Central memory CD8-positive, alpha-beta T cell (primary cell): ENCODE results near the gene TNFRSF18.

Experiments used
- ATAC-seq: fragments of 150-1000 bp; cut with Tn5 transposase; replicated peaks from 2 replicates; pipeline ENCODE4 v1.10.0; 2022; ENCODE audit warnings: mild to moderate bottlenecking, moderate FRiP score, moderate number of reproducible peaks; ENCODE audit not compliant: poor library complexity, severe bottlenecking; ENCODE audit errors: extremely low read depth
- DNase-seq, 2 donors: peaks; one replicate each; pipeline ENCODE4 v3.0.0; 2021; ENCODE audit warnings: low spot score in 2 of 2
- H3K27ac Mint-ChIP-seq: one replicate; pipeline ENCODE4 v1.8.0; 2022; ENCODE audit warnings: low read depth, mild to moderate bottlenecking, moderate library complexity, mixed read lengths
- H3K27me3 Mint-ChIP-seq: one replicate; pipeline ENCODE4 v1.8.0; 2022; ENCODE audit warnings: mixed read lengths
- H3K36me3 Mint-ChIP-seq: one replicate; pipeline ENCODE4 v1.8.0; 2022; ENCODE audit warnings: mild to moderate bottlenecking, moderate library complexity, mixed read lengths; ENCODE audit not compliant: insufficient read depth
- H3K4me1 Mint-ChIP-seq: one replicate; pipeline ENCODE4 v1.8.0; 2022; ENCODE audit warnings: mixed read lengths
- H3K4me3 Mint-ChIP-seq: one replicate; pipeline ENCODE4 v1.8.0; 2022; ENCODE audit warnings: mild to moderate bottlenecking, moderate library complexity, mixed read lengths
- H3K9me3 Mint-ChIP-seq: one replicate; pipeline ENCODE4 v1.8.0; 2022; ENCODE audit warnings: mixed read lengths

TNFRSF18 gene

GRCh38 chr1:1210726-1211540 lies 4.5 kb upstream of the TNFRSF18 start:
- H3K9me3 Mint-ChIP-seq, result no peaks in the 10 kb centered on the region
- H3K36me3 Mint-ChIP-seq, result peaks cover 7% of the 10 kb centered on the region
- no peaks in the 10 kb centered on the region for H3K27me3 Mint-ChIP-seq
- peak overlapping the region; percentile 47 for H3K4me3 Mint-ChIP-seq
- H3K27ac Mint-ChIP-seq, result peak overlapping the region; percentile 75
- H3K4me1 Mint-ChIP-seq, result peaks cover 33% of the 10 kb centered on the region
- no peak for DNase-seq
- no peak for ATAC-seq

- DNase-seq, result no peak
- H3K27ac Mint-ChIP-seq, result peak overlapping the region; percentile 78
Observed at GRCh38 chr1:1208713-1209433, 2.5 kb upstream of the TNFRSF18 start.

GRCh38 chr1:1207571-1207892 lies 1.1 kb upstream of the TNFRSF18 start:
- Mint-ChIP-seq H3K4me3 (peak overlapping the region; percentile 76), H3K36me3 (peaks cover 4% of the 10 kb centered on the region)

More at GRCh38 chr1:1208713-1209433, 2.5 kb upstream of the TNFRSF18 start:
- Mint-ChIP-seq H3K4me3 (peak overlapping the region; percentile 76), H3K36me3 (peaks cover 4% of the 10 kb centered on the region), H3K4me1 (peaks cover 20% of the 10 kb centered on the region), H3K27me3 (no peaks in the 10 kb centered on the region), H3K9me3 (no peaks in the 10 kb centered on the region)
- ATAC-seq, result no peak

GRCh38 chr1:1206966-1207531 lies 657 bp upstream of the TNFRSF18 start:
- H3K4me1 Mint-ChIP-seq, result peaks cover 20% of the 10 kb centered on the region
- H3K27me3 Mint-ChIP-seq, result no peaks in the 10 kb centered on the region
- DNase-seq (no peak), ATAC-seq (no peak)
- H3K36me3 Mint-ChIP-seq, result peaks cover 4% of the 10 kb centered on the region
- no peaks in the 10 kb centered on the region for H3K9me3 Mint-ChIP-seq
- H3K27ac Mint-ChIP-seq, result no peak overlapping the region
- H3K4me3 Mint-ChIP-seq, result peak overlapping the region; percentile 58

More at GRCh38 chr1:1207571-1207892, 1.1 kb upstream of the TNFRSF18 start:
- Mint-ChIP-seq H3K27me3 (no peaks in the 10 kb centered on the region), H3K27ac (peak overlapping the region; percentile 78), H3K4me1 (peaks cover 20% of the 10 kb centered on the region), H3K9me3 (no peaks in the 10 kb centered on the region)
- ATAC-seq (no peak), DNase-seq (no peak)

- H3K9me3 Mint-ChIP-seq, result no peaks in the 10 kb centered on the region
- peaks cover 4% of the 10 kb centered on the region for H3K36me3 Mint-ChIP-seq
- peaks cover 20% of the 10 kb centered on the region for H3K4me1 Mint-ChIP-seq
- H3K27me3 Mint-ChIP-seq, result no peaks in the 10 kb centered on the region
- ATAC-seq, result no peak
- DNase-seq, result no peak
- peak overlapping the region; percentile 58 for H3K4me3 Mint-ChIP-seq
- no peak overlapping the region for H3K27ac Mint-ChIP-seq
Observed at GRCh38 chr1:1205769-1206375, 520 bp downstream of the TNFRSF18 start.

GRCh38 chr1:1204998-1205768 lies 1.2 kb downstream of the TNFRSF18 start:
- H3K27me3 Mint-ChIP-seq, result no peaks in the 10 kb centered on the region
- no peak overlapping the region for H3K4me3 Mint-ChIP-seq
- peak overlapping the region; percentile 57 for H3K27ac Mint-ChIP-seq
- peaks cover 4% of the 10 kb centered on the region for H3K36me3 Mint-ChIP-seq
- ATAC-seq (no peak), DNase-seq (no peak)
- H3K4me1 Mint-ChIP-seq, result peaks cover 20% of the 10 kb centered on the region
- no peaks in the 10 kb centered on the region for H3K9me3 Mint-ChIP-seq

GRCh38 chr1:1204425-1204920 lies 1.9 kb downstream of the TNFRSF18 start:
- H3K27me3 Mint-ChIP-seq, result no peaks in the 10 kb centered on the region
- ATAC-seq (no peak), DNase-seq (no peak)
- H3K36me3 Mint-ChIP-seq, result peaks cover 4% of the 10 kb centered on the region
- H3K27ac Mint-ChIP-seq, result peak overlapping the region; percentile 57
- H3K9me3 Mint-ChIP-seq, result no peaks in the 10 kb centered on the region
- peaks cover 20% of the 10 kb centered on the region for H3K4me1 Mint-ChIP-seq
- H3K4me3 Mint-ChIP-seq, result no peak overlapping the region

- no peak for DNase-seq
- Mint-ChIP-seq H3K27me3 (no peaks in the 10 kb centered on the region), H3K4me1 (peaks cover 16% of the 10 kb centered on the region), H3K4me3 (no peak overlapping the region), H3K27ac (no peak overlapping the region), H3K9me3 (no peaks in the 10 kb centered on the region), H3K36me3 (peaks cover 4% of the 10 kb centered on the region)
- no peak for ATAC-seq
Observed at GRCh38 chr1:1203561-1204424, 2.6 kb downstream of the TNFRSF18 start.

GRCh38 chr1:1202831-1203560 lies 3.4 kb downstream of the TNFRSF18 start:
- Mint-ChIP-seq H3K27ac (peak overlapping the region; percentile 44), H3K9me3 (no peaks in the 10 kb centered on the region), H3K4me1 (peaks cover 8% of the 10 kb centered on the region), H3K27me3 (no peaks in the 10 kb centered on the region), H3K36me3 (no peaks in the 10 kb centered on the region), H3K4me3 (no peak overlapping the region)
- DNase-seq, result no peak
- ATAC-seq, result no peak

- Mint-ChIP-seq H3K27me3 (no peaks in the 10 kb centered on the region), H3K4me1 (no peaks in the 10 kb centered on the region), H3K36me3 (no peaks in the 10 kb centered on the region), H3K4me3 (peak overlapping the region; percentile 59), H3K9me3 (no peaks in the 10 kb centered on the region), H3K27ac (no peak overlapping the region)
- DNase-seq, result peak; percentile 58 to 80
- ATAC-seq, result peak; percentile 84
Observed at GRCh38 chr1:1200876-1201810, 5.2 kb downstream of the TNFRSF18 start.
